22Rv1 (cell line): Measurements from ENCODE around the gene ZNF263.
A peak's percentile ranks its signal among the peaks of the same experiment; 100 is the strongest.

Source experiments
- ZFX ChIP-seq: fragments of 450-650 bp; IDR thresholded peaks from 2 replicates; pipeline ENCODE4 v1.6.1; 2017; ENCODE audit warnings: antibody characterized with exemption, borderline replicate concordance
- TF ChIP-seq, protein P1 (sequence below): fragments of 450-650 bp; IDR thresholded peaks from 2 replicates; pipeline ENCODE4 v1.5.1; 2017; ENCODE audit warnings: mild to moderate bottlenecking

DNA sequence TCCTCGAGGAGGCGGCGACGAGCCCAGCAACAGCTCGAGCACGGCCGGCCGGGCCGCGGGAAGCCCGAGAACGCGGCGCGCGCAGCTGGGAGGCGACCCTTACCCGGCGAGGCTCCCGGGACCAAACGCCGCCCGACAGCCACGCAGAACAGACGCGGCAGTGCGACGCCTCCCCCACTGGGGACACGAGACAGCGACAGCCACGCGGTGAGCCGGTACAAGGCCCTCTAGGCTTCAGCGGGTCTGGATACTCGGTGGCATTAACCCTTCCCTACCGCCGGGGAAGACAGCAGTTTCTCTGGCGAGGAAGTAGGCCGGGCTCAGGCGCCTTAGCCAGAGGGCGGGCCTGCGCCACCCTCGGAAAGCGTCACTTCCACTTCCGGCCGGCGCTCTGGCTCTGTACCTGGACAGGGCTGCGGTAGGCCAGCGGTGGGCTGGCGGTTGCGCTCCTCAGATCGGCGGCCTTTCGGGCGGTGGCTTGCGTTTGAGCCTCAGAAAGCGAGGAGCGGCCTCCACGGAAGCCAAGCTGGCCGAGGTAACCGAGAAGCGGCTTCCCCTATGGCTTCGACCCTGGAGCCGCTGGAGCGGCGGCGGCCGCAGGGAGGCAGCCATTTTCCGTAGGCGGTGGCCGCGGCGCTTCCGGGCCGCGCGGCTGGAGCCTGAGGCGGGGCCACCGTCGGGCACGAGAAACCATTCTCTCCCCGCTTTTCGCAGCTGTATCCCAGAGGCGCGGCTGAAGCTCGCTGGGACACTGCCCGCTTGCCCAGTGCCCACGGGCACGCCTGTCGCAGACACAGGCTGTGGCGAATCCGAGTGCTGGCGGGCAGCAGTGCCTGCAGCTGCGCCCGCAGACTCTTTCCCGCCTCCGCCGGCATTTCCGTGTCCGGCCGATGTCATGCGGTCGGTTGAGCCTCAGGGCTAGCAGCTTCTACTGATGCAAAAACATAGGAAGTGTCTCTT, 22.1 kb downstream of the ZNF263 start, which contains the start of the genes TIGD7 and ZNF75A:
- TF ChIP-seq, protein P1, sequence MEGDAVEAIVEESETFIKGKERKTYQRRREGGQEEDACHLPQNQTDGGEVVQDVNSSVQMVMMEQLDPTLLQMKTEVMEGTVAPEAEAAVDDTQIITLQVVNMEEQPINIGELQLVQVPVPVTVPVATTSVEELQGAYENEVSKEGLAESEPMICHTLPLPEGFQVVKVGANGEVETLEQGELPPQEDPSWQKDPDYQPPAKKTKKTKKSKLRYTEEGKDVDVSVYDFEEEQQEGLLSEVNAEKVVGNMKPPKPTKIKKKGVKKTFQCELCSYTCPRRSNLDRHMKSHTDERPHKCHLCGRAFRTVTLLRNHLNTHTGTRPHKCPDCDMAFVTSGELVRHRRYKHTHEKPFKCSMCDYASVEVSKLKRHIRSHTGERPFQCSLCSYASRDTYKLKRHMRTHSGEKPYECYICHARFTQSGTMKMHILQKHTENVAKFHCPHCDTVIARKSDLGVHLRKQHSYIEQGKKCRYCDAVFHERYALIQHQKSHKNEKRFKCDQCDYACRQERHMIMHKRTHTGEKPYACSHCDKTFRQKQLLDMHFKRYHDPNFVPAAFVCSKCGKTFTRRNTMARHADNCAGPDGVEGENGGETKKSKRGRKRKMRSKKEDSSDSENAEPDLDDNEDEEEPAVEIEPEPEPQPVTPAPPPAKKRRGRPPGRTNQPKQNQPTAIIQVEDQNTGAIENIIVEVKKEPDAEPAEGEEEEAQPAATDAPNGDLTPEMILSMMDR: 0 out of 2 replicates have a peak, but pooled peaks have one; percentile 22
- no peak for TF ChIP-seq ZFX
